Neural progenitor cell (in vitro differentiated cells): ENCODE measurements around the gene TASOR2. TPM values are rescaled to one million over a fixed set of nuclear protein-coding genes. Genes with fewer than 3 reads are reported as not detected.

ENCODE experiments used
- DNase-seq: peaks from one replicate; pipeline ENCODE4 v3.0.0-alpha.2; 2016; ENCODE audit warnings: low spot score
- H2AFZ ChIP-seq: fragments of 200-600 bp; sonication (generic); replicated peaks from 2 replicates; pipeline ENCODE4 v1.6.1; 2016; ENCODE audit warnings: antibody characterized with exemption
- H3F3A ChIP-seq: fragments of 200-600 bp; sonication (generic); 2 replicates; pipeline ENCODE4 v1.6.1; 2016; ENCODE audit warnings: antibody characterized with exemption, low read depth
- H3K27ac ChIP-seq: fragments of 200-600 bp; sonication (generic); 2 replicates; pipeline ENCODE4 v1.5.1; 2016; ENCODE audit warnings: mild to moderate bottlenecking
- H3K27me3 ChIP-seq: fragments of 200-600 bp; sonication (generic); 2 replicates; pipeline ENCODE4 v1.6.1; 2016; ENCODE audit warnings: mild to moderate bottlenecking, moderate library complexity
- H3K36me3 ChIP-seq: fragments of 200-600 bp; sonication (generic); 2 replicates; pipeline ENCODE4 v1.5.1; 2016
- H3K4me1 ChIP-seq: fragments of 200-600 bp; sonication (generic); 2 replicates; pipeline ENCODE4 v1.6.1; 2016; ENCODE audit warnings: mixed run types
- H3K4me2 ChIP-seq: fragments of 200-600 bp; sonication (generic); 2 replicates; pipeline ENCODE4 v1.6.1; 2016
- H3K4me3 ChIP-seq: fragments of 200-600 bp; sonication (generic); 2 replicates; pipeline ENCODE4 v1.5.1; 2016
- H3K79me2 ChIP-seq: fragments of 200-600 bp; sonication (generic); 2 replicates; pipeline ENCODE4 v1.6.1; 2016; ENCODE audit warnings: low read depth
- H3K9ac ChIP-seq: fragments of 200-600 bp; sonication (generic); 2 replicates; pipeline ENCODE4 v1.6.1; 2016
- H3K9me3 ChIP-seq: fragments of 200-600 bp; sonication (generic); 2 replicates; pipeline ENCODE4 v1.5.1; 2016; ENCODE audit warnings: low read depth
- H4K20me1 ChIP-seq: fragments of 200-600 bp; sonication (generic); 2 replicates; pipeline ENCODE4 v1.6.1; 2016; ENCODE audit warnings: low read depth
- H3K27ac Mint-ChIP-seq: 3 replicates; pipeline ENCODE4 v1.8.0; 2021; ENCODE audit warnings: mixed read lengths
- H3K27me3 Mint-ChIP-seq: 2 replicates; pipeline ENCODE4 v1.8.0; 2022; ENCODE audit warnings: low read depth, mild to moderate bottlenecking, inconsistent platforms, moderate library complexity, mixed read lengths; ENCODE audit not compliant: insufficient read depth
- H3K36me3 Mint-ChIP-seq: 3 replicates; pipeline ENCODE4 v1.8.0; 2021; ENCODE audit warnings: mixed read lengths
- H3K4me1 Mint-ChIP-seq: 3 replicates; pipeline ENCODE4 v1.8.0; 2021; ENCODE audit warnings: mixed read lengths
- H3K4me3 Mint-ChIP-seq: 3 replicates; pipeline ENCODE4 v1.8.0; 2021; ENCODE audit warnings: mild to moderate bottlenecking, moderate library complexity, mixed read lengths
- H3K9me3 Mint-ChIP-seq: 3 replicates; pipeline ENCODE4 v1.8.0; 2020; ENCODE audit warnings: mixed read lengths
- CTCF ChIP-seq: fragments of 200-600 bp; sonication (generic); IDR thresholded peaks from 2 replicates; pipeline ENCODE4 v1.5.1; 2017; ENCODE audit warnings: antibody characterized with exemption, mild to moderate bottlenecking
- EZH2 ChIP-seq: fragments of 200-600 bp; sonication (generic); IDR thresholded peaks from 2 replicates; pipeline ENCODE4 v1.6.1; 2017; ENCODE audit warnings: antibody characterized with exemption, mild to moderate bottlenecking, moderate library complexity
- EZH2phosphoT487 ChIP-seq: fragments of 200-600 bp; sonication (generic); IDR thresholded peaks from 2 replicates; pipeline ENCODE4 v1.6.1; 2017; ENCODE audit warnings: antibody characterized with exemption
- total RNA-seq: library from RNA; depleted of rRNA; stranded (reverse); fragments of >200 nt; gene quantifications from 2 replicates; pipeline ENCODE4 v1.2.3, GENCODE V29; 2015; ENCODE audit warnings: low replicate concordance

The TASOR2 gene
- total RNA-seq, 1 donor from 2014 or later: 32.7 TPM

- H3K27ac ChIP-seq: no peak overlapping the region
- H3K4me3 ChIP-seq: no peak overlapping the region
- no peak for TF ChIP-seq EZH2
- TF ChIP-seq CTCF: no peak
- TF ChIP-seq EZH2phosphoT487: no peak
- no peak overlapping the region for H3K4me3 Mint-ChIP-seq
- H3K27me3 ChIP-seq: no peaks in the 10 kb centered on the region
- no peaks in the 10 kb centered on the region for H3K9me3 Mint-ChIP-seq
- no peaks in the 10 kb centered on the region for H3K79me2 ChIP-seq
- no peaks in the 10 kb centered on the region for H4K20me1 ChIP-seq
- H3K9ac ChIP-seq: no peak overlapping the region
- H3K9me3 ChIP-seq: no peaks in the 10 kb centered on the region
- H3K4me1 Mint-ChIP-seq: peaks cover 40% of the 10 kb centered on the region
- no peak for DNase-seq
- H3K36me3 ChIP-seq: no peaks in the 10 kb centered on the region
- no peaks in the 10 kb centered on the region for H3F3A ChIP-seq
- no peak overlapping the region for H3K4me2 ChIP-seq
- no peak overlapping the region for H2AFZ ChIP-seq
- peaks cover 4% of the 10 kb centered on the region for H3K27me3 Mint-ChIP-seq
- H3K4me1 ChIP-seq: no peaks in the 10 kb centered on the region
- no peak overlapping the region for H3K27ac Mint-ChIP-seq
- H3K36me3 Mint-ChIP-seq: peaks cover 12% of the 10 kb centered on the region
Observed at GRCh38 chr10:5647507-5648240, 37.0 kb upstream of the TASOR2 start.

- Histone ChIP-seq H3K27ac (no peak overlapping the region), H2AFZ (no peak overlapping the region), H3K79me2 (no peaks in the 10 kb centered on the region), H3F3A (no peaks in the 10 kb centered on the region), H3K9ac (no peak overlapping the region), H4K20me1 (no peaks in the 10 kb centered on the region), H3K4me3 (no peak overlapping the region), H3K4me2 (no peak overlapping the region), H3K27me3 (no peaks in the 10 kb centered on the region), H3K4me1 (no peaks in the 10 kb centered on the region), H3K9me3 (no peaks in the 10 kb centered on the region), H3K36me3 (no peaks in the 10 kb centered on the region)
- H3K27ac Mint-ChIP-seq: peak overlapping the region; percentile 63
- DNase-seq: no peak
- H3K9me3 Mint-ChIP-seq: no peaks in the 10 kb centered on the region
- H3K27me3 Mint-ChIP-seq: peaks cover 4% of the 10 kb centered on the region
- H3K36me3 Mint-ChIP-seq: peaks cover 10% of the 10 kb centered on the region
- peaks cover 31% of the 10 kb centered on the region for H3K4me1 Mint-ChIP-seq
- no peak overlapping the region for H3K4me3 Mint-ChIP-seq
- TF ChIP-seq EZH2phosphoT487: no peak
- no peak for TF ChIP-seq CTCF
- no peak for TF ChIP-seq EZH2
Observed at GRCh38 chr10:5648494-5649457, 35.9 kb upstream of the TASOR2 start.

GRCh38 chr10:5649746-5650145, 34.9 kb upstream of the TASOR2 start:
- Histone ChIP-seq H3F3A (no peaks in the 10 kb centered on the region), H2AFZ (no peak overlapping the region), H3K27me3 (no peaks in the 10 kb centered on the region), H3K79me2 (no peaks in the 10 kb centered on the region), H3K36me3 (no peaks in the 10 kb centered on the region), H3K4me2 (no peak overlapping the region), H4K20me1 (no peaks in the 10 kb centered on the region), H3K4me1 (no peaks in the 10 kb centered on the region), H3K4me3 (no peak overlapping the region), H3K9ac (no peak overlapping the region), H3K27ac (no peak overlapping the region), H3K9me3 (no peaks in the 10 kb centered on the region)
- H3K4me3 Mint-ChIP-seq: no peak overlapping the region
- H3K27me3 Mint-ChIP-seq: peaks cover 2% of the 10 kb centered on the region
- no peaks in the 10 kb centered on the region for H3K9me3 Mint-ChIP-seq
- TF ChIP-seq CTCF: no peak
- TF ChIP-seq EZH2: no peak
- no peak for TF ChIP-seq EZH2phosphoT487
- H3K4me1 Mint-ChIP-seq: peaks cover 22% of the 10 kb centered on the region
- no peak overlapping the region for H3K27ac Mint-ChIP-seq
- H3K36me3 Mint-ChIP-seq: peaks cover 8% of the 10 kb centered on the region
- no peak for DNase-seq
